GM21528 (cell line): ENCODE results near the gene PROSER2.
"Not testable (repeated sequence)": the region's sequence is repeated elsewhere in the genome, so short reads cannot be mapped to it uniquely, and the experiment has no call there.

Experiments
- ATAC-seq: cut with Tn5 transposase; IDR thresholded peaks from one replicate; pipeline ENCODE4 v1.9.1; 2021; ENCODE audit warnings: mild to moderate bottlenecking, moderate library complexity; ENCODE audit not compliant: unreplicated experiment, low FRiP score

Gene PROSER2

GRCh38 chr10:11830836-11831519, 7.8 kb downstream of the PROSER2 start:
- ATAC-seq, result no peak

GRCh38 chr10:11831520-11831951, 8.4 kb downstream of the PROSER2 start:
- no peak for ATAC-seq

- no peak for ATAC-seq
These were observed 8.9 kb downstream of the PROSER2 start for GRCh38 chr10:11832042-11832441.

- ATAC-seq, result no peak
These were observed 11.9 kb downstream of the PROSER2 start for GRCh38 chr10:11835061-11835460.

GRCh38 chr10:11835704-11836103, 12.5 kb downstream of the PROSER2 start:
- ATAC-seq, result no peak

- ATAC-seq, result no peak
These were observed 14.4 kb downstream of the PROSER2 start for GRCh38 chr10:11837372-11838161.

GRCh38 chr10:11838298-11838852, 15.2 kb downstream of the PROSER2 start:
- ATAC-seq, result no peak

GRCh38 chr10:11841375-11841774, 18.2 kb downstream of the PROSER2 start:
- ATAC-seq, result no peak

- ATAC-seq, result no peak
These were observed 19.3 kb downstream of the PROSER2 start for GRCh38 chr10:11842411-11842810.

GRCh38 chr10:11845113-11845512, 22.0 kb downstream of the PROSER2 start:
- ATAC-seq, result no peak

GRCh38 chr10:11846542-11846941, 23.4 kb downstream of the PROSER2 start:
- ATAC-seq, result no peak

GRCh38 chr10:11849277-11849676, 26.1 kb downstream of the PROSER2 start:
- no peak for ATAC-seq

GRCh38 chr10:11849911-11850310, 26.8 kb downstream of the PROSER2 start:
- no peak for ATAC-seq

- no peak for ATAC-seq
These were observed 28.8 kb downstream of the PROSER2 start for GRCh38 chr10:11851910-11852309.

GRCh38 chr10:11852637-11853036, 29.5 kb downstream of the PROSER2 start:
- ATAC-seq, result not testable (repeated sequence)

GRCh38 chr10:11853468-11853867, 30.3 kb downstream of the PROSER2 start:
- ATAC-seq, result no peak

- no peak for ATAC-seq
These were observed 31.1 kb downstream of the PROSER2 start for GRCh38 chr10:11854301-11854700.

- ATAC-seq, result no peak
These were observed 32.9 kb downstream of the PROSER2 start for GRCh38 chr10:11856089-11856488.

- ATAC-seq, result no peak
These were observed 33.5 kb downstream of the PROSER2 start for GRCh38 chr10:11856678-11857077.

GRCh38 chr10:11858093-11858492, 34.9 kb downstream of the PROSER2 start:
- ATAC-seq, result no peak

GRCh38 chr10:11861341-11861740, 38.2 kb downstream of the PROSER2 start:
- ATAC-seq, result no peak
